PC-3 (cell line): ENCODE data around the gene MAP3K20. TPM values are rescaled to one million over a fixed set of nuclear protein-coding genes. Genes with fewer than 3 reads are reported as not detected.
A peak's percentile ranks its signal among the peaks of the same experiment; 100 is the strongest.

ENCODE experiments used
- ATAC-seq: fragments of 200-7000 bp; cut with Tn5 transposase; 2 replicates; pipeline ENCODE4 v1.9.1; 2020; ENCODE audit warnings: mild to moderate bottlenecking, moderate library complexity
- BruUV-seq: library from RNA; stranded (reverse); fragments of 400-500 nt; replicated peaks from 2 replicates; lab custom pipeline; 2021; lab: Mats Ljungman, UMichigan
- CTCF ChIA-PET: fragments of 300-600 bp; sonication (Branson Sonifier 250); formaldehyde crosslinking; loops from one replicate; lab custom pipeline; 2022; ENCODE audit warnings: antibody characterized with exemption; lab: Charles Lee
- POLR2A ChIA-PET: fragments of 300-600 bp; sonication (Branson Sonifier 250); formaldehyde crosslinking; loops from one replicate; lab custom pipeline; 2022; ENCODE audit warnings: antibody characterized with exemption; ENCODE audit not compliant: unreplicated experiment; lab: Charles Lee
- DNase-seq: peaks from one replicate; pipeline ENCODE4 v3.0.0-alpha.2; 2015
- H2AFZ ChIP-seq: fragments of 300-600 bp; sonication (generic); 2 replicates; pipeline ENCODE4 v1.6.0; 2016; ENCODE audit warnings: antibody characterized with exemption, low read length
- H3F3A ChIP-seq: fragments of 300-600 bp; sonication (generic); one replicate; pipeline ENCODE4 v1.6.0; 2017; ENCODE audit warnings: antibody characterized with exemption, low read length, control low read depth, mild to moderate bottlenecking; ENCODE audit not compliant: unreplicated experiment
- H3K27ac ChIP-seq: fragments of 300-600 bp; sonication (generic); 2 replicates; pipeline ENCODE4 v1.5.1; 2016; ENCODE audit warnings: mild to moderate bottlenecking, low read length
- H3K27me3 ChIP-seq: fragments of 300-600 bp; sonication (generic); 2 replicates; pipeline ENCODE4 v1.6.1; 2016; ENCODE audit warnings: low read length, mixed read lengths
- H3K36me3 ChIP-seq: fragments of 300-600 bp; sonication (generic); 2 replicates; pipeline ENCODE4 v1.6.1; 2016; ENCODE audit warnings: low read depth, mixed run types, low read length, mixed read lengths
- H3K4me1 ChIP-seq: fragments of 300-600 bp; sonication (generic); 2 replicates; pipeline ENCODE4 v1.5.1; 2016; ENCODE audit warnings: low read length; ENCODE audit not compliant: insufficient read depth
- H3K4me2 ChIP-seq: fragments of 300-600 bp; sonication (generic); 2 replicates; pipeline ENCODE4 v1.6.0; 2016; ENCODE audit warnings: low read length
- H3K4me3 ChIP-seq: fragments of 300-600 bp; sonication (generic); 2 replicates; pipeline ENCODE4 v1.5.1; 2016; ENCODE audit warnings: mild to moderate bottlenecking, low read length, mixed read lengths
- H3K79me2 ChIP-seq: fragments of 300-600 bp; sonication (generic); 2 replicates; pipeline ENCODE4 v1.6.1; 2017; ENCODE audit warnings: low read length, mixed read lengths
- H3K9ac ChIP-seq: fragments of 300-600 bp; sonication (generic); 2 replicates; pipeline ENCODE4 v1.6.0; 2016; ENCODE audit warnings: mild to moderate bottlenecking, low read length
- H3K9me2 ChIP-seq: fragments of 300-600 bp; sonication (generic); replicated peaks from 2 replicates; pipeline ENCODE4 v1.6.1; 2016; ENCODE audit warnings: mixed run types, low read length, mixed read lengths
- H3K9me3 ChIP-seq: fragments of 300-600 bp; sonication (generic); 2 replicates; pipeline ENCODE4 v1.6.1; 2016; ENCODE audit warnings: low read length, mixed read lengths
- H4K20me1 ChIP-seq: fragments of 300-600 bp; sonication (generic); 2 replicates; pipeline ENCODE4 v1.6.1; 2016; ENCODE audit warnings: low read length, mixed read lengths
- CTCF ChIP-seq: fragments of 300-600 bp; sonication (generic); conservative IDR thresholded peaks from 2 replicates; pipeline ENCODE4 v1.5.1; 2017; ENCODE audit warnings: antibody characterized with exemption, low read depth, mild to moderate bottlenecking, low read length
- EZH2 ChIP-seq: fragments of 300-600 bp; sonication (generic); IDR thresholded peaks from one replicate; pipeline ENCODE4 v1.6.1; 2017; ENCODE audit warnings: antibody characterized with exemption, mild to moderate bottlenecking, low read length; ENCODE audit not compliant: unreplicated experiment
- EZH2phosphoT487 ChIP-seq: fragments of 300-600 bp; sonication (generic); IDR thresholded peaks from 2 replicates; pipeline ENCODE4 v1.6.1; 2018; ENCODE audit warnings: mild to moderate bottlenecking, antibody characterized with exemption, low read length, borderline replicate concordance
- intact Hi-C: fragments of 100-400 bp; cut with micrococcal nuclease; formaldehyde crosslinking; loops from 2 replicates; pipeline ENCODE4 v1.9.0; 2023
- total RNA-seq: library from RNA; depleted of rRNA; stranded (reverse); fragments of >200 nt; gene quantifications from 2 replicates; pipeline ENCODE4 v1.2.3, GENCODE V29; 2014

Gene MAP3K20
- total RNA-seq, 1 experiment from 2014 or later = 29.8 TPM

- Histone ChIP-seq H2AFZ (no peak overlapping the region), H3K4me2 (no peak overlapping the region), H4K20me1 (no peaks in the 10 kb centered on the region), H3K4me3 (no peak overlapping the region), H3K79me2 (peaks cover 24% of the 10 kb centered on the region), H3K4me1 (peaks cover 44% of the 10 kb centered on the region), H3K9me3 (no peaks in the 10 kb centered on the region), H3F3A (peaks cover 10% of the 10 kb centered on the region), H3K27ac (no peak overlapping the region), H3K9me2 (no peaks in the 10 kb centered on the region), H3K36me3 (peaks cover 2% of the 10 kb centered on the region; the same call in 1 of the 2 replicates), H3K9ac (no peak overlapping the region), H3K27me3 (no peaks in the 10 kb centered on the region)
- ChIA-PET POLR2A (interaction anchor here (0.5 kb wide), 1 partner anchor 68 kb away, joined by 4 read pairs; no protein-coding TSS in a partner anchor), CTCF (no interaction called here)
- DNase-seq (peak; percentile 43), ATAC-seq (peak; percentile 23; the same call in 1 of the 2 replicates)
- TF ChIP-seq EZH2 (no peak), CTCF (no peak), EZH2phosphoT487 (no peak)
- no TSS peak for BruUV-seq
- intact Hi-C loops = no loop called here
These were observed 70.9 kb downstream of the MAP3K20 start for GRCh38 chr2:173146590-173146989.

- peak overlapping the region; percentile 52 for H3K4me2 ChIP-seq
- TF ChIP-seq EZH2 = no peak
- no peak for TF ChIP-seq EZH2phosphoT487
- TF ChIP-seq CTCF = no peak
- H3K27ac ChIP-seq = peak overlapping the region; percentile 41
- DNase-seq (peak; percentile 68), ATAC-seq (peak; percentile 44)
- H4K20me1 ChIP-seq = no peaks in the 10 kb centered on the region
- intact Hi-C loops = no loop called here
- ChIA-PET CTCF (interaction anchor here (0.5 kb wide), 1 partner anchor 65 kb away, joined by 3 read pairs; no protein-coding TSS in a partner anchor), POLR2A (no interaction called here)
- peaks cover 61% of the 10 kb centered on the region for H3K4me1 ChIP-seq
- H2AFZ ChIP-seq = peak overlapping the region; percentile 27; the same call in 1 of the 2 replicates
- H3K36me3 ChIP-seq = no peaks in the 10 kb centered on the region; the same call in 1 of the 2 replicates
- H3F3A ChIP-seq = peaks cover 19% of the 10 kb centered on the region
- H3K9me2 ChIP-seq = no peaks in the 10 kb centered on the region
- peaks cover 34% of the 10 kb centered on the region for H3K79me2 ChIP-seq
- H3K4me3 ChIP-seq = 0 out of 2 replicates have a peak overlapping the region, but pooled peaks have one; percentile 19
- H3K9ac ChIP-seq = no peak overlapping the region
- H3K27me3 ChIP-seq = no peaks in the 10 kb centered on the region
- BruUV-seq = no TSS peak
- H3K9me3 ChIP-seq = no peaks in the 10 kb centered on the region
These were observed 72.9 kb downstream of the MAP3K20 start for GRCh38 chr2:173148520-173148919.

GRCh38 chr2:173149491-173149890, 73.8 kb downstream of the MAP3K20 start:
- no peaks in the 10 kb centered on the region for H3K9me3 ChIP-seq
- POLR2A ChIA-PET = interaction anchor here (0.5 kb wide), 1 partner anchor 438 kb away, joined by 4 read pairs; no protein-coding TSS in a partner anchor
- ATAC-seq (no peak), DNase-seq (no peak)
- H3F3A ChIP-seq = peaks cover 19% of the 10 kb centered on the region
- H3K9me2 ChIP-seq = no peaks in the 10 kb centered on the region
- TF ChIP-seq CTCF (no peak), EZH2 (no peak), EZH2phosphoT487 (no peak)
- no peaks in the 10 kb centered on the region for H3K27me3 ChIP-seq
- no peak overlapping the region for H3K27ac ChIP-seq
- CTCF ChIA-PET = no interaction called here
- peaks cover 66% of the 10 kb centered on the region for H3K4me1 ChIP-seq
- H2AFZ ChIP-seq = no peak overlapping the region
- no peaks in the 10 kb centered on the region; the same call in 1 of the 2 replicates for H3K36me3 ChIP-seq
- no peak overlapping the region for H3K4me3 ChIP-seq
- BruUV-seq = no TSS peak
- intact Hi-C loops = no loop called here
- no peaks in the 10 kb centered on the region for H4K20me1 ChIP-seq
- H3K4me2 ChIP-seq = no peak overlapping the region
- H3K9ac ChIP-seq = no peak overlapping the region
- peaks cover 37% of the 10 kb centered on the region for H3K79me2 ChIP-seq
